ENCODE data around the gene APOBEC3F.
"Not testable (repeated sequence)": the region's sequence is repeated elsewhere in the genome, so short reads cannot be mapped to it uniquely, and the experiment has no call there.

GRCh38 chr22:39061290-39061689, 20.6 kb downstream of the APOBEC3F start:
- TF ChIP-seq ZFX (IDR thresholded peaks at IDR 0.05); CTCF (conservative IDR thresholded peaks at IDR 0.05): not testable (repeated sequence)

Data from C4-2B (cell line).